ENCODE measurements around the gene CARS2. TPM values are rescaled to one million over a fixed set of nuclear protein-coding genes. Genes with fewer than 3 reads are reported as not detected.
"Not testable (repeated sequence)": the region's sequence is repeated elsewhere in the genome, so short reads cannot be mapped to it uniquely, and the experiment has no call there.

CARS2 gene
- total RNA-seq, 2 donors from 2014 or later: 36.1 to 71.8 TPM

DNA sequence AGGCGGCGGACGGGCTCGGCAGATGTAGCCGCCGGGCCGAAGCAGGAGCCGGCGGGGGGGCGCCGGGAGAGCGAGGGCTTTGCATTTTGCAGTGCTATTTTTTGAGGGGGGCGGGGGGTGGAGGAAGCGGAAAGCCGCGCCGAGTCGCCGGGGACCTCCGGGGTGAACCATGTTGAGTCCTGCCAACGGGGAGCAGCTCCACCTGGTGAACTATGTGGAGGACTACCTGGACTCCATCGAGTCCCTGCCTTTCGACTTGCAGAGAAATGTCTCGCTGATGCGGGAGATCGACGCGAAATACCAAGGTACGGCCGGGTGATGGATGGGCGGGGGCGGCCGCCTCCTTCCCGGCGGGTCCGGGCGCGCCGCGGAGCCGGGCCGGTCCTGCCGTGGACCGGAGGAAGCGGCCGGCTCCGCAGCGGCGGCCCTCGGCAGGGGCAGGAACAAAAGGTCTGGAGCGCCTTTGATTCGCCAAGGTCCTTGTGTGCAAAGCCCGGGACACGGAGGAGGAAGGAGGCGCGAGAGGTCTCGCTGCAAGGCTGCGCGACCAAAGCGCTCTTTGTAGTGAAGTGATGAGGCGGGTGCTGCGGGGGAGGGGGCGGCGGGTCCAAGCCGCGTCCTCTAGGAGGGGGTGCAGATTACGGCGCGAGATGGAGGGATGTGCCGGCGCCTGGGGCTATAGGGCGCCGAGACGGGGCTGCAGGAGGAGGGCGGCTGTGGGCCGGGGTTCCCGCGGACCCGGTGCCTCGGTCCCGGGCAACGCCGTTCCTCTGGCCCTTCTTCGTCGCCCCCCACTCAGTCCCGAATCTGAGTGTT lies 8.3 kb upstream of the CARS2 start:
- peaks cover 10 to 13% of the 10 kb centered on the region in 2 donors for H3K36me3 Mint-ChIP-seq
- DNase-seq (ENCODE audit: low spot score in 2 of 2): peak; percentile 52 to 71
- ATAC-seq: no peak
- no peaks in the 10 kb centered on the region for H3K9me3 Mint-ChIP-seq
- H3K27ac Mint-ChIP-seq: peak overlapping the region; percentile 99 to 100

- Mint-ChIP-seq H3K9me3 (no peaks in the 10 kb centered on the region), H3K36me3 (peaks cover 8 to 13% of the 10 kb centered on the region in 2 donors), H3K27ac (peak within 1 kb of the TSS; percentile 99 to 100)
- DNase-seq (ENCODE audit: low spot score in 2 of 2) (no peak), ATAC-seq (no peak)
These were observed 7.7 kb upstream of the CARS2 start, which contains the start of gene ING1 for GRCh38 chr13:110713642-110713952. ING1 (plus strand) TSS chr13:110713700; CDS start chr13:110714150, 450 bp downstream.

GRCh38 chr13:110712849-110713641 lies 7.1 kb upstream of the CARS2 start:
- Mint-ChIP-seq H3K36me3 (peaks cover 8 to 13% of the 10 kb centered on the region in 2 donors), H3K9me3 (no peaks in the 10 kb centered on the region), H3K27ac (peak overlapping the region; percentile 98 to 99)
- DNase-seq (ENCODE audit: low spot score in 2 of 2): peak; percentile 97 to 100
- ATAC-seq: peak; percentile 61 to 64

DNA sequence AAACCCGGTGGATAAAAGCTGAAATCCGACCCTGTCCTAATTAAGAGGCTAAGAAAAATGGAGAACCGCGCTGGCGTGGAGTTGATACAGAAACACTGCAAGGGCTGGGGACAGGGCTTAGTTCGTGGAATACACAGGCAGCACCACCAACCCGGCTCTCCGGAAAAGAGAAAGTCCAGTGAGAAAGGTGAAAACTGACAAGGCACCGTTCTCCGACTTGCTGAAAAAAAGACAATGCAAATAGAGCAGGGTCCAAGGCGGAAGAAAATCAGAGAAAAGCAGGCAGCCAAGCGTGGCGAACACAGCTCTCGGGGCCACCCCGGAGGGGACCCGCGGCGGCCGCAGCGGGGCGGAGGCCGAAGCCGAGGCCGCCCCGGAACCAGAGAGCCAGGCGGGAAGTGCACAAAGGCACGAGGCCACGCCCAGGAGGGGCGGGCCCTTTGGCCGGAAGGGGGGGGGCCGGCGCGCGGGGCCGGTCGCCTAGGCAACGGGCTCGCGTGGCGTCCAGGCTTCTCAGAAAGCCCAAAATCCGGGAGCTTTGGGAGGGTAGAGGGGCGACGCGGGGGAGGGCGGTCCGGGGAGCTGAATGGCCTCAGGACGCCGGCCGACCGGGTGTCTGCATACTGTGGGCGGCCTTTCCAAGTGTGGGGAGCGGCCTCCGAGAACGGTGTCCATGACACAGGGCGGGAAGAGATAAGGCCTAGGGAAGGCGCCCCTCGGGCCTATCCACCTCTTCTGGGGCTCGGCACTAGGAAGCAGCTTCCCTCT lies 6.3 kb upstream of the CARS2 start:
- DNase-seq (ENCODE audit: low spot score in 2 of 2): peak; percentile 80 to 90
- ATAC-seq: peak; percentile 31 to 34
- Mint-ChIP-seq H3K9me3 (no peaks in the 10 kb centered on the region), H3K36me3 (peaks cover 8 to 13% of the 10 kb centered on the region in 2 donors), H3K27ac (peak overlapping the region; percentile 99)

- no peaks in the 10 kb centered on the region for H3K9me3 Mint-ChIP-seq
- H3K36me3 Mint-ChIP-seq: peaks cover 11 to 13% of the 10 kb centered on the region in 2 donors
- ATAC-seq: no peak
- peak overlapping the region; percentile 31 to 76 for H3K27ac Mint-ChIP-seq
- no peak for DNase-seq (ENCODE audit: low spot score in 2 of 2)
These were observed 855 bp upstream of the CARS2 start for GRCh38 chr13:110706570-110707372.

DNA sequence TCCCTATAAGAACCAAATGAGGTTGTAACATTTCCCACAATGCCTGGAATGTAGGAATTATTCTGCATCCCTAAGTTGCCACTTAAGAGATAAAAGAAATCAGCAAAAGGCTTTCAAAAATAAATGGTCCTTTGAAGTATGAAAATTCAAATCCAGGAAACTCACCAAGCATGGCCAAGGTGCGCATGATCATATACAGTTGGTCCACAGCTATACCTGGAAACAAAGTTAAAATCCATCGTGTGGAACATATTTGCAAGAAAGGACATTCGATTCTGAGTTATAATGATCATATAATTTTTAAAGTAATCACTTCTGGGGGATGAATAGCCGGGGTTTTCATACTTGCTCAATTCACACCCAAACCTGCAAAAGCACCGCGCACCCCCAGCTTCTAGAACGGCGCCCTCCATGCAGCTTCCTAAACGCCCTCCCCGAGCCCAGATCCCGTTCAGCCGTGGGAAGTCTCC lies 525 bp downstream of the CARS2 start:
- Mint-ChIP-seq H3K9me3 (no peaks in the 10 kb centered on the region), H3K27ac (peak overlapping the region; percentile 79 to 93), H3K36me3 (peaks cover 10 to 16% of the 10 kb centered on the region in 2 donors)
- DNase-seq (ENCODE audit: low spot score in 2 of 2) (no peak), ATAC-seq (no peak)

GRCh38 chr13:110702591-110703526 lies 3.1 kb downstream of the CARS2 start:
- peaks cover 16 to 36% of the 10 kb centered on the region in 2 donors for H3K36me3 Mint-ChIP-seq
- no peak for ATAC-seq
- H3K27ac Mint-ChIP-seq: peak overlapping the region; percentile 1 to 41
- no peaks in the 10 kb centered on the region for H3K9me3 Mint-ChIP-seq
- DNase-seq (ENCODE audit: low spot score in 2 of 2): no peak

- H3K9me3 Mint-ChIP-seq: no peaks in the 10 kb centered on the region
- no peak for DNase-seq (ENCODE audit: low spot score in 2 of 2)
- ATAC-seq: no peak
- peak overlapping the region; percentile 1 to 70 for H3K27ac Mint-ChIP-seq
- peaks cover 16 to 36% of the 10 kb centered on the region in 2 donors for H3K36me3 Mint-ChIP-seq
These were observed 3.8 kb downstream of the CARS2 start for GRCh38 chr13:110702089-110702488.

DNA sequence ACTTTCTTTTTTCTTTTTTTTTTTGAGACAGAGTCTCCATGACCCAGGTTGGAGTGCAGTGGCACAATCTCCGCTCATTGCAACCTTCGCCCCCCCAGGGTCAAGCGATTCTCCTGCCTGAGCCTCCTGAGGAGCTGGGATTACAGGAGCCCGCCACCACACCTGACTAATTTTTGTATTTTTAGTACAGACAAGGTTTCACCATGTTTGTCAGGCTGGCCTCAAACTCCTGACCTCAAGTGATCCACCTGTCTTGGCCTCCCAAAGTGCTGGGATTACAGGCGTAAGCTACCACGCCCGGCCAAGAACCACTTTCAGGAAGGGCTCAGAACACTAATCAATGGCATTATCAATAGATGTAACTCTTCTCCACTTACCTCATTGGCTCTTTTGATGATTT lies 4.9 kb downstream of the CARS2 start:
- peaks cover 16 to 36% of the 10 kb centered on the region in 2 donors for H3K36me3 Mint-ChIP-seq
- H3K27ac Mint-ChIP-seq, ATAC-seq: not testable (repeated sequence)

DNA sequence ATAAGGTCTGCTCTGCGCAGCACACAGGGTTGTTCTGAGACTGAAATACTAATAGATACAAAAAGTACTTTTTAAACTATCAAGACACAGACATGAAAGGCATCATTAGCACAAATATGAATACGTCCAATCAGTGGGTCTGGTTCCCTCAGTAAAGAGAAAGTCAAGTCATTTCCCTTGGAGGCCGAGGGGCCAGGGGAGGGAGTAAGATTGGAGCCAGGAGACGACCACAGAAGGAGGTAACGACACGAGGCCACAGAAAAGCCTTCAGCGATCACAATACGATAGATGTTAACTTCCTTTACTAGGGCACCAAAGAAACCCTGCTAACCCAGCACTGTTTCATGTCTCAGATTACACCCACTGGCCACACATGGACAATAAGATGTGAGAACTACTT lies 5.3 kb downstream of the CARS2 start:
- Mint-ChIP-seq H3K36me3 (peaks cover 16 to 36% of the 10 kb centered on the region in 2 donors), H3K9me3 (no peaks in the 10 kb centered on the region), H3K27ac (no peak overlapping the region)
- no peak for ATAC-seq
- DNase-seq (ENCODE audit: low spot score in 2 of 2): no peak

More for the DNA sequence above, 4.9 kb downstream of the CARS2 start:
- not testable (repeated sequence) for DNase-seq (ENCODE audit: low spot score in 2 of 2); H3K9me3 Mint-ChIP-seq

- Mint-ChIP-seq H3K9me3 (no peaks in the 10 kb centered on the region), H3K27ac (peak overlapping the region in 1 of 2 donors; percentile 64), H3K36me3 (peaks cover 16 to 33% of the 10 kb centered on the region in 2 donors)
- DNase-seq (ENCODE audit: low spot score in 2 of 2) (no peak), ATAC-seq (no peak)
These were observed 5.7 kb downstream of the CARS2 start for GRCh38 chr13:110700186-110700585.

DNA sequence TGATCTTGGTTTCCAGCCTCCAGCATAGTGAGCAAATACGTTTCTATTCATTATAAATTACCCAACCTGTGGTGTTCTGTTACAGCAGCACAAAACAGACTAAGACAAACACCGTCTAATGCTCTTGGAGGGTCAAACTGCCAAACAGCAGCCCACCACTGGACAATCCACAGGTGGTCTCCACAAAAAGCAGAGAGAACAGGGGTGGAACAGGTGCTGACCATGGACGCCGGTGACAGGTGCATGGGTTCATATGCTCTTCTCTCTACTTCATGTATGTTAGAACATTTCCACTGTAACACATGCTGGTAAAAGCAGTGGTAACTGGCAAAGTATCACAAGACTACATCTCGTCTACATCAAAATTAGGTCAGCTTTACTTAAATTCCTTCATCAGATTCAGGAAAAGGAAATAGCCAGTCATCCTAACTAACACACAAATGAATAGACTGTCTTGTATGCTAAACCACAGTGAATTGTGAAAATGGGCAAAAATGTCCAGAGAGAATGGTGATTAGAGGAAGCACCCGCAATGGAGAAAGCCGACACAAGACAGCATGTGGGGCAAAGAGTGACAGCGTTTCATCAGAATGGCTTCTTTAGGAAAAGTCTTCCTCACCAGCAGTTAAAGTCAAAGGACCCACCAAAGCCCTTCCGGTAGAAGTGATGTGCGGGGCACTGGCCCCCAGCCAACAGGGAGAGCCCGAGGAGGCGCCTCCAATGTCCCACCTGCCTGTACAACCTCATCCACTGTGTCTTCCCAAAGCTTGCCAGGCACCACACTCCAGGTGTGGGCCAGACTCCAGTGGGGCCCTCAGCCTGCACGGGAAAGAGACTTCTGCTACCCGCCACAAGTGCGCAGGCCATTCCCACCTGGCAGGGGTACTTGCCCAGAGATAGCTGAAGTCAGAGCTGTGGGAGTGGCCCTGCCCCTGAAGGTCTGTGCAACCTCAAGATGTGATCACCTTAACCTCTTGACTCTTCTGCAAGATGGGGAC lies 6.5 kb downstream of the CARS2 start:
- no peaks in the 10 kb centered on the region for H3K9me3 Mint-ChIP-seq
- no peak for DNase-seq (ENCODE audit: low spot score in 2 of 2)
- peak overlapping the region in 1 of 2 donors; percentile 64 for H3K27ac Mint-ChIP-seq
- ATAC-seq: no peak
- peaks cover 16 to 29% of the 10 kb centered on the region in 2 donors for H3K36me3 Mint-ChIP-seq

DNA sequence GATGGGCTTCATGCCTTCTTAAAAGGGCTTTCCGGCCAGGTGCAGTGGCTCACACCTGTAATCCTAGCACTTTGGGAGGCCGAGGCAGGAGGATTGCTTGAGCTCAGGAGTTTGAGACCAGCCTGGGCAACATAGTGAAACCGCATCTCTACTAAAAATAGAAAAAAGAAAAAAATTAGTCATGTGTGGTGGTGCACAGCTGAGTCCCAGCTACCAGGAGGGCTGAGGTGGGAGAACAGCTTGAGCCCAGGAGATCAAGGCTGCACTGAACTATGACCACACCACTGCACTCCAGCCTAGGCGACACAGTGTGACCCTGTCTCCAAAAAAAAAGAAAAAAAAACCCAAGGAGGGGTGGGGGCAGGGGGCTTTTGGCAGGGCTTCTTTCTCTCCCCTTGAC lies 7.2 kb downstream of the CARS2 start:
- peaks cover 16 to 29% of the 10 kb centered on the region in 2 donors for H3K36me3 Mint-ChIP-seq
- ATAC-seq: peak in 1 of 2 donors; percentile 20

GRCh38 chr13:110697842-110698241 lies 8.1 kb downstream of the CARS2 start:
- DNase-seq (ENCODE audit: low spot score in 2 of 2) (no peak), ATAC-seq (no peak)
- H3K9me3 Mint-ChIP-seq: no peaks in the 10 kb centered on the region
- H3K27ac Mint-ChIP-seq: peak overlapping the region in 1 of 2 donors; percentile 68
- H3K36me3 Mint-ChIP-seq: peaks cover 16 to 25% of the 10 kb centered on the region in 2 donors

More for the DNA sequence above, 7.2 kb downstream of the CARS2 start:
- H3K27ac Mint-ChIP-seq: no peak overlapping the region
- DNase-seq (ENCODE audit: low spot score in 2 of 2): no peak
- H3K9me3 Mint-ChIP-seq: no peaks in the 10 kb centered on the region
